Stimulated activated CD4-positive, alpha-beta T cell treated with anti-CD3 and anti-CD28 coated beads, Interleukin-15, amount 100 ng/mL, for 48 hours (primary cell): Measurements from ENCODE around the gene MANBA.

Source experiments
- DNase-seq, 2 donors: peaks; one replicate each; pipeline ENCODE4 v3.0.0-alpha.2; 2020; ENCODE audit warnings: low read depth in 2 of 2

Gene MANBA

DNA sequence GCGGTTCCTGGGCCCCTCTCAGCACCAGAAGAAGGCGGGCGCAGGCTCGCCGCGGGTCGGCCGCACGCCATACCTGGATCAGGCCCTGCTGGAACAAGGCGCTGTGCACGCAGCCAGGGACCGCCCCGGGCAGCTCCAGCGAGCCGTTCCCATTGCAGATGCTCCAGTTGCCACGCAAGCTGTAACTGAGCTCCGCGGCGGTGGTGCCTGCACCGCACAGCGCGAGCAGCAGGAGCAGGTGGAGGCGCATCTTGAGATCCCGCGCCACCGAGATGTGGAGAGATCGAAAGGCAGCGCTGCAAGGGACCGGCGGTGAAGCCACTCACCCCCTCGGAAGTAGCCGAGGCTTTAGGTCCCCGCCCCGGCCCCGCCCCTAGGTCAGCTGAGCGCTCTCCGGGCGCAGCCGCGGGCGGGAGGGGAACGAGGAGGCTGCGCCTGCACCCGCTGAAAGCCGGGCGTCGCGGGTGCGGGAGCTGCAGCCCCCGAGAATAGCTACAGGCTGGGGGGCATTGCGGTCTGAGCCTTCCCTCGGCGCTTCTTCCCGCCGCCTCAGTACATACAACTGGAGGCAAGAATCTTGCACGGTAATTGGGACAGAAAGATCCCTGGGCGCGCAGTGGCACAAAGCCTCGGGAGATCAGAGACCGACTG is at the start of gene MANBA:
Gene MANBA, minus strand, starts transcription at position 324 of the 651 bp plus-strand sequence. Its CDS starts 74 bp downstream, at position 250.
- peak; percentile 68 to 84 for DNase-seq

- DNase-seq: no peak
These were observed 48.9 kb upstream of the MANBA start for GRCh38 chr4:102809691-102810090.

DNA sequence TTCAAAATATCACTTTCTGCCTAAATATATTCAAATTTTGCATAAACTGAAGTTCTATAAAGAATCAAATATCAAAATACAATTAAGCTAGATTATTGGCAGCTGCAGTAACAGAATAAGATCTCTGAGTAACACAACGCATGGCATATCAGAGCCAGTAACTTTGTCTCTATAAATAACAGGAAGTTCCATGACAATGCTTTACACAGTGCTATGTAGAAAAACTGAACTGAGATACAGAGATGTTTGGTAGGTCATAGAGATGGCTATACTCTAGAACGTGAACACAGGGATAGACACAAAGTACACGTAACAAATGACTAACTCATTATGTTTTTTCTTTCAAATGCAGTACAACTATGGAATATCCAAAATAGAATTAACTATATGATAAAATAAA is 48.4 kb upstream of the MANBA start:
- DNase-seq: no peak

DNA sequence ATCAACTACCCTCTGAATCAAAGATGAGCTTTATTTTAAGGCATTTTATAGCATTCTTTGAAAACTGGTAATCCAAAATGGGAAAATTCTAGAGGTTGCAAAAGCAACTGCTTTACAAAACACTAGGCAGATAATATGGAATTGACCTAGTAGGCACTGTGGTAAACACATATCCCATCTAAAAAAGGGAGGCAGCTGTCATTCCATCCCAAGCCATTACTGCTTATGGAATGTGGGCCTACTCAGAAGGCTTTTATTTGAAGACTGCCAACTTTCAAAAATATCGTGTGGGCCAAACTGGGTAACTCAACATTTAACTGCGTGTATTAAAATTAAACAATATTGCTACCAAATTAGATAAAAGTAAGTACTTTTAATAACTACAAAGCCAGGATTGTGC is 47.2 kb upstream of the MANBA start:
- no peak for DNase-seq

DNA sequence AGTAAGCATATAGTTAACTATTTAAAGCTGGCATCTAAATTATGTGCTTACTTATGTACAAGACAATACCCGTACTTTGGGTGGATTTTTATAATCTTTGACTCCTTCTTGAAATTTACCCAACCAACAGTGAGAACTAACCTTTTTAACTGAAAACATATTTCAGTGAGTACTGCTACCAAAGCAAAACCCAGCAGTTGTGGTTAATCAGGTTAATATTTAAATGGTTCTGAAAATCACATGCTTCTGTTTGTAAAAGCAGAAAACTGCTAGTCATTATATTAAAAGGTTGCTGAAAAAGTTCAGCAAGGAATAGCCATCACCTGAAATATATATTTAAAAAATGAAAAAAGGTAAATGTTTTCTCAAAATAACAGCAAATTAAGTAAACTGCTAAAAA is 46.6 kb upstream of the MANBA start:
- no peak for DNase-seq

DNA sequence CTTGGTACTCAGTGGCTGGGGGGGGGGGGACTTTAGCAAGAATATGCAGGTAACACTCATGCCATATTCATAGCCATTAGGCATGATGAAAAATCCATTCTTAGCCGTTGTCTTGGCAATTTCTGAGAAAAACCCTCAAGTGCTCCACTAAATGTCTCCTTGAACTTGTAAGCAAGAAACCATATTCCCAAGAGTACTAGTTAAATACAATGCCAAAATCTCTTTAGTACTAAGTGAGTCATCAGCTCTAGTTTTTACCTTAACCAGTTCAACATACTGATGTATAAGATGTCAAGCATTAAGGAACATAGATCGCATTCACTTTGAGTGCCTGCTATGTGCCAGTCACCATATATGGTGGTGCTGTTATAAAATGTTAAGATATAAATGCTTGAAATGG is 39.0 kb upstream of the MANBA start:
- DNase-seq: no peak

DNA sequence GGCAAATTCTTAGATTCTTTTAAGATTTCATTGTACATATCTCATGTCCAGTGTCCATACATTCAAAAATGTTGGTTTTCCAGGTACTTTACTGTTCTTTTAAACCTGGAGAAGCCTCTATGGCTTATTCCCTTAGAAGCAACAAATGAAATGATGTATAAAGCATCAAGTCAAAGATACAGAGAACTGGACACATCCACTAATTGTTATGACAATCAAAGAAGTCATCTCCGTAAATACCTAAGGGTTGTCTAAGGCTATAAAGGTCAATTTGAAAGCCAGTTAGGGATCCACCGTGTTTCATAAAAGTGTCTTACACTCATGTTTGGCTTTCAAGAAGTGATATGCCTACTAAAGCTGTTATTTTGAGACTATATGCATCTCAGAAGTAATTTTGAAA is 34.2 kb upstream of the MANBA start:
- no peak for DNase-seq

GRCh38 chr4:102792361-102792936 is 31.7 kb upstream of the MANBA start:
- DNase-seq: no peak

- DNase-seq: no peak
These were observed 30.6 kb upstream of the MANBA start for GRCh38 chr4:102791318-102791835.

DNA sequence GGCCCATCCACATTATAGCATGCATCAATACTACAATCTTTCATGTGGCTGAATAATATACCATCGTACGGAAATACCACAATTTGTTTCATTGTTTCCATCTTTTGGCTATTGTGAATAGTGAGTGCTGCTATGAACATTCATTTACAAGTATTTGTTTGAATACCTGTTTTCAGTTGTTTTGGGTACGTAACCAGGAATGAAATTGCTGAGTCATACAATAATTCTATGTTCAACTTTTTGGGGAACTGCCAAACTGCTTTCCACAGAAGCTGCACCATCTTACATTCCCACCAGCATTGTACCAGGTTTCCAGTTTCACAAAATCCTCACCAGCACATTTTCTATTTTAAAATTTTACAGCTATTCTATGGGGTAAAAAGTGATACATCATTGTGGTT is 28.5 kb upstream of the MANBA start:
- DNase-seq: no peak

DNA sequence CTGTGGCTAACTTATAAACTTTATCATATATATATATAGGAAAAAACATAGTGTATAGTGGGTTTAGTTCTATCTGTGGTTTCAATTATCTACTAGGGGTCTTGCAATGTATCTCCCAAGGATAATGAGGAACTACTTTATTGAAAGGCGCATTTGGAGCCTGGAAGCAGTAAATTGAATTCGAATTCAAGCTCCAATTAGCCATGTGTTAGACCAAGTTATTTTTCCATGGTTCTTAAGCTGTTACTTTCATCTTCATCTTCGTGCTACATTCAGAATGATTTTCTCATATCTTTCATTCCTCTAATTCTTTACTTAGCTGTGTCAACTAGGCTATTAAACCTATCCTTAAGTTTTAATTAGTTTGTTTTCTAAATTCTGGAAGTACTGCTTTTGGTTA is 27.2 kb upstream of the MANBA start:
- DNase-seq: no peak

DNA sequence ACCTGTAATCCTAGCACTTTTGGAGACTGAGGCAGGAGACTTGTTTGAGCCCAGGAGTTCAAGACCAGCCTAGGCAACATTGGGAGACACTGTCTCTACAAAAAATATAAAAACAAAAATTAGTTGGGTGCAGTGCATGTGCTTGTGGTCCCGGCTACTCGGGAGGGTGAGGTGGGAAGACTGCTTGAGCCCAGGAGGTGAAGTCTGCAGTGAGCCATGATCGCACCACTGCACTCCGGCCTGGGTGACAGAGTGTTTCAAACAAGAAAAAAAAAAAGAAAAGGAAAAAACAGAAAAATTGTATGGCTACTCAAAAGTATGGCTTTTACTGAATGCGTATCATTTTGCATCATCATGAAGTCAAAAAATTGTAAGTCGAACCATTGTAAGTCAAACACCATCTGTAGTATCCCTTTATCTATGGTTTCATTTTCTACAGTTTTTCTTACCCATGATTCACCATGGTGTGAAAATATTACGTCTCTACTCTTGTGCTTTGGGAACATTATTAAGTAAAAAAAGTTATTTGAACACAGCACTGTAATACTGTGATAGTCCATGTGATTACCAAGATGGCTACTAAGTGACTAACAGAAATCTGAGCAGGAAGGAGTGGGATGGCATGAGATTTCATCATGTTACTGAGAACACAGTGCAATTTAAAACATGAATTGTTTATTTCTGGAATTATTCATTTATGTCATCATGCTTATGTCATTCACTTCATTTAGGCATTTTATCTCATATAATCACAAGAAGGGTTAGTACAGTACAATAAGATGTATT is 26.5 kb upstream of the MANBA start:
- DNase-seq: no peak

DNA sequence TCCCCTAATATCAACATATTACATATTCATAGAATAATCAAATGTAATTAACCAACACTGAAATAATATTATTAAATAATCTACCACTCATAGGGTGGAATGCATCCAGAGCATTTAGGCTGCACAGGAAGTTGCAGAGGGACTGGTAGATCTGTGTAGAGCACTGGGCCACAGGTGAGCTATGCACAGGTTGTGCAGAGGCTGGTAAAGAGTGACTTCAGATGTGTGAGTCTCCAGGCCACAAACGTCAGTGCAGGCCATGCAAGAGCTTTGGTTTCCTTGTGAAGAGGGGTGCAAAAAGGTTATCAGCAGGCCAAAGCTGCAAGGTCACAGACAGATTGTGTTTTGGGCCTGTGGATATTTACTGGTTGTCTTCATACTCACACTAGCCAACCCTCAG is 25.5 kb upstream of the MANBA start:
- DNase-seq: no peak

- DNase-seq: no peak
These were observed 22.2 kb upstream of the MANBA start for GRCh38 chr4:102783006-102783405.

- DNase-seq: no peak
These were observed 20.8 kb upstream of the MANBA start for GRCh38 chr4:102781570-102781969.

- no peak for DNase-seq
These were observed 19.8 kb upstream of the MANBA start for GRCh38 chr4:102780476-102781144.

- no peak for DNase-seq
These were observed 18.4 kb upstream of the MANBA start for GRCh38 chr4:102779204-102779603.

- DNase-seq: no peak
These were observed 18.0 kb upstream of the MANBA start for GRCh38 chr4:102778720-102779119.

DNA sequence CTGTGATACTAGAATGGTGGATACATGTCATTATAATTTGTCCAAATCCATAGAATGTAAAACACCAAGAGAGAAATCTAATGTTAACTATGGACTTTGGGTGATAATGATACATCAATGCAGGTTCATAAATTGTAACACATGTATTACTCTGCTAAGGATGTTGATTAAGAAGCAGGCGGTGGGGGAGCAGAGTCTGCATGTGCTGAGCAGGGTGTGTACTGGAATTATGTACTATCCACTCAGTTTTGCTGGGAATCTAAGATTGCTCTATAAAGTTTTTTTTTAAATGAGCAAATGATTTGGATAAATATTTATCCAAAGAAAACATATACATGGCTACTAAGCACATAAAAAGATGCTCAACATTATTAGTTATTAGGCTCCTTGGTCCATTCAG is 15.0 kb upstream of the MANBA start:
- DNase-seq: no peak

GRCh38 chr4:102774254-102774653 is 13.5 kb upstream of the MANBA start:
- no peak for DNase-seq

DNA sequence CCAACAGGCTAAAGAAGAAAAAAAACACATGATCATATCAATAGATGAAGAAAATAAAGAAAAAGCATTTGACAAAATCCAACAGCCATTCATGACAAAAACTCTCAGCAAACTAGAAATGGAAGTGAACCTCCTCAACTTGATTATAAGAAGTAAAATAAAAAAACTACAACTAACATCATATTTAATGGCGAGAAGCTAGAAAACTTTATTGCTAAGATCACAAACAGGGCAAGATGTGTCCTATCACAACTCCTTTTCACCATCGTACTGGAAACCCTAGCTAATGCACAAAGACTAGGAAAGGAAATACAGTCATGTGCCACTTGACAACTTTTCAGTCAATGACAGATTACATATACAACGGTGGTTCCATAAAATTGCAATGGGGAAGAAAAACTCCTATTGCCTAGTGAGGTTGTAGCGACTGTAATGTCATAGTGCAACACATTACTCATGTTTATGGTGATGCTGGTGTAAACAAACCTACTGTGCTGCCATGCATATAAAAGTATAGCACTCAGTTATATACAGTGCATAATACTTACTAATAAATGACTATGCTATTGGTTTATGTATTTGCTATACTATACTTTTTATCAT is 12.1 kb upstream of the MANBA start:
- no peak for DNase-seq

- DNase-seq: no peak
These were observed 4.1 kb upstream of the MANBA start for GRCh38 chr4:102764901-102765300.
